ENCODE results near the gene NTNG2. TPM values are rescaled to one million over a fixed set of nuclear protein-coding genes. Genes with fewer than 3 reads are reported as not detected.

NTNG2 gene
- total RNA-seq, 4 donors from 2014 or later = 0.44 to 3.2 TPM; not detected in 2

GRCh38 chr9:132207215-132207614 is 45.4 kb downstream of the NTNG2 start:
- TF ChIP-seq CTCF (IDR thresholded peaks at IDR 0.05; ENCODE audit: low read depth) = no peak

GRCh38 chr9:132207839-132208615 is 46.2 kb downstream of the NTNG2 start:
- no peak for TF ChIP-seq CTCF (IDR thresholded peaks at IDR 0.05; ENCODE audit: low read depth)

- TF ChIP-seq CTCF (IDR thresholded peaks at IDR 0.05; ENCODE audit: low read depth) = no peak
These were observed 47.4 kb downstream of the NTNG2 start for GRCh38 chr9:132209228-132209627.

- no peak for TF ChIP-seq CTCF (IDR thresholded peaks at IDR 0.05; ENCODE audit: low read depth)
These were observed 48.8 kb downstream of the NTNG2 start for GRCh38 chr9:132210472-132211145.

GRCh38 chr9:132211570-132211969 is 49.7 kb downstream of the NTNG2 start:
- TF ChIP-seq CTCF (IDR thresholded peaks at IDR 0.05; ENCODE audit: low read depth) = no peak

- TF ChIP-seq CTCF (IDR thresholded peaks at IDR 0.05; ENCODE audit: low read depth) = no peak
These were observed 52.3 kb downstream of the NTNG2 start for GRCh38 chr9:132214027-132214622.
